H1 (cell line): ENCODE results near the gene ODR4. TPM values are rescaled to one million over a fixed set of nuclear protein-coding genes. Genes with fewer than 3 reads are reported as not detected.

Source experiments
- CTCF ChIA-PET: fragments of 300-600 bp; sonication (Branson Sonifier 250); formaldehyde crosslinking; loops from one replicate; lab custom pipeline; 2021; ENCODE audit not compliant: partially characterized antibody; lab: Charles Lee
- POLR2A ChIA-PET: fragments of 300-600 bp; sonication (Branson Sonifier 250); formaldehyde crosslinking; loops from one replicate; lab custom pipeline; 2021; ENCODE audit warnings: inconsistent platforms; ENCODE audit not compliant: partially characterized antibody; lab: Charles Lee
- DNase-seq, 2 experiments: peaks; one replicate each; pipeline versions ENCODE4 v3.0.0 to v3.0.0-alpha.2; 2010 to 2022; ENCODE audit warnings: low spot score in 2 of 2, low read depth in 1 of 2, mixed read lengths in 1 of 2
- FAIRE-seq: peaks from 2 replicates; lab custom pipeline; 2011; peaks lifted over from hg19 to GRCh38; lab: Jason Lieb, UNC
- H2AFZ ChIP-seq: 2 replicates; pipeline ENCODE4 v1.8.1; 2012; ENCODE audit warnings: low read length, inconsistent platforms
- H2AK5ac ChIP-seq: 2 replicates; pipeline ENCODE4 v1.6.1; 2013; ENCODE audit warnings: low read depth, low read length
- H2BK120ac ChIP-seq: replicated peaks from 2 replicates; pipeline ENCODE3; 2013; ENCODE audit warnings: low read depth, low read length, inconsistent platforms
- H2BK12ac ChIP-seq: 2 replicates; pipeline ENCODE4 v1.6.1; 2013; ENCODE audit warnings: low read depth, low read length
- H2BK15ac ChIP-seq: 2 replicates; pipeline ENCODE4 v1.6.1; 2013; ENCODE audit warnings: low read length
- H2BK20ac ChIP-seq: 2 replicates; pipeline ENCODE4 v1.6.1; 2013; ENCODE audit warnings: low read length
- H2BK5ac ChIP-seq: 2 replicates; pipeline ENCODE4 v1.6.1; 2013; ENCODE audit warnings: low read depth, low read length
- H3K14ac ChIP-seq: 2 replicates; pipeline ENCODE4 v1.6.1; 2013; ENCODE audit warnings: inconsistent platforms; ENCODE audit not compliant: insufficient read length
- H3K18ac ChIP-seq: 2 replicates; pipeline ENCODE4 v1.6.1; 2013; ENCODE audit warnings: low read length; ENCODE audit errors: extremely low read depth
- H3K23ac ChIP-seq: 2 replicates; pipeline ENCODE4 v1.6.1; 2013; ENCODE audit warnings: inconsistent platforms; ENCODE audit not compliant: insufficient read length
- H3K23me2 ChIP-seq: 2 replicates; pipeline ENCODE4 v1.6.1; 2013; ENCODE audit warnings: low read depth, low read length
- H3K27ac ChIP-seq: 2 replicates; pipeline ENCODE4 v1.6.1; 2011; ENCODE audit warnings: low read depth, low read length, inconsistent platforms
- H3K27me3 ChIP-seq, 4 experiments: replicated peaks in 1 of 4; 1 replicate in 1 of 4; 2 replicates in 3 of 4; pipeline versions ENCODE4 v1.6.1 to v1.8.1; 2011 to 2013; ENCODE audit warnings: low read length in 3 of 4, mild to moderate bottlenecking in 3 of 4, inconsistent platforms in 2 of 4, mixed read lengths in 2 of 4, moderate library complexity in 1 of 4; ENCODE audit not compliant: control insufficient read depth in 3 of 4, insufficient read depth in 3 of 4; ENCODE audit errors: extremely low read depth in 1 of 4
- H3K36me3 ChIP-seq, 4 experiments: 2 replicates each; pipeline versions ENCODE4 v1.6.1 to v1.8.1; 2011 to 2013; ENCODE audit warnings: mild to moderate bottlenecking in 4 of 4, low read length in 3 of 4, moderate library complexity in 2 of 4, control low read depth in 1 of 4, inconsistent platforms in 1 of 4; ENCODE audit not compliant: insufficient read depth in 4 of 4, control insufficient read depth in 2 of 4
- H3K4ac ChIP-seq: replicated peaks from 2 replicates; pipeline ENCODE3; 2013; ENCODE audit warnings: low read length, low read depth, mixed read lengths, inconsistent platforms; ENCODE audit not compliant: insufficient read length
- H3K4me1 ChIP-seq, 4 experiments: replicated peaks in 1 of 4; 1 replicate in 1 of 4; 2 replicates in 3 of 4; pipeline versions ENCODE4 v1.6.1 to v1.8.1; 2011 to 2013; ENCODE audit warnings: low read length in 3 of 4, inconsistent platforms in 2 of 4, mixed read lengths in 1 of 4; ENCODE audit not compliant: insufficient read depth in 4 of 4, control insufficient read depth in 3 of 4
- H3K4me2 ChIP-seq, 2 experiments: 2 replicates each; pipeline versions ENCODE4 v1.6.1 to v1.8.1; 2011 to 2013; ENCODE audit warnings: low read depth in 2 of 2, low read length in 2 of 2, control low read depth in 1 of 2, inconsistent platforms in 1 of 2, mild to moderate bottlenecking in 1 of 2; ENCODE audit not compliant: insufficient read depth in 1 of 2
- H3K4me3 ChIP-seq, 4 experiments: fragments of 200-600, 300-600 bp in 1 of 4; sonication (generic), shearing (Covaris generic), sonication (Bioruptor Twin) in 1 of 4; 2 replicates each; pipeline versions ENCODE4 v1.5.1 to v1.8.1; 2011 to 2016; ENCODE audit warnings: low read length in 4 of 4, low read depth in 3 of 4, control low read depth in 2 of 4, inconsistent platforms in 2 of 4, mild to moderate bottlenecking in 2 of 4, mixed read lengths in 1 of 4, moderate library complexity in 1 of 4; ENCODE audit not compliant: insufficient read depth in 2 of 4; ENCODE audit errors: extremely low read depth in 1 of 4
- H3K56ac ChIP-seq: replicated peaks from 2 replicates; pipeline ENCODE3; 2013; ENCODE audit warnings: low read depth, mild to moderate bottlenecking, mixed read lengths, low read length, inconsistent platforms; ENCODE audit not compliant: insufficient read length
- H3K79me1 ChIP-seq: 2 replicates; pipeline ENCODE4 v1.6.1; 2013; ENCODE audit warnings: low read depth, low read length, control low read depth
- H3K79me2 ChIP-seq, 2 experiments: 2 replicates each; pipeline versions ENCODE4 v1.6.1 to v1.8.1; 2012 to 2013; ENCODE audit warnings: low read length in 2 of 2, mild to moderate bottlenecking in 2 of 2, inconsistent platforms in 1 of 2; ENCODE audit not compliant: insufficient read depth in 2 of 2, control insufficient read depth in 1 of 2
- H3K9ac ChIP-seq, 4 experiments: replicated peaks in 1 of 4; 1 replicate in 1 of 4; 2 replicates in 3 of 4; pipeline versions ENCODE4 v1.6.1 to v1.8.1; 2011 to 2013; ENCODE audit warnings: low read depth in 3 of 4, low read length in 3 of 4, control low read depth in 2 of 4, mild to moderate bottlenecking in 2 of 4, moderate library complexity in 2 of 4, inconsistent platforms in 1 of 4; ENCODE audit errors: extremely low read depth in 1 of 4
- H3K9me3 ChIP-seq, 2 experiments: 2 replicates each; pipeline versions ENCODE4 v1.6.1 to v1.8.1; 2012 to 2013; ENCODE audit warnings: mild to moderate bottlenecking in 2 of 2, moderate library complexity in 2 of 2, control low read depth in 1 of 2, inconsistent platforms in 1 of 2, low read depth in 1 of 2, low read length in 1 of 2, mixed read lengths in 1 of 2; ENCODE audit not compliant: insufficient read depth in 2 of 2
- H4K20me1 ChIP-seq, 2 experiments: replicated peaks in 1 of 2; 2 replicates each; pipeline versions ENCODE3 to v1.8.1; 2011 to 2013; ENCODE audit warnings: inconsistent platforms in 2 of 2, low read length in 2 of 2, mild to moderate bottlenecking in 1 of 2; ENCODE audit not compliant: insufficient read depth in 2 of 2, control insufficient read depth in 1 of 2
- H4K5ac ChIP-seq: 2 replicates; pipeline ENCODE4 v1.6.1; 2013; ENCODE audit warnings: low read length, low read depth, mixed read lengths, inconsistent platforms; ENCODE audit not compliant: insufficient read length
- H4K8ac ChIP-seq: 2 replicates; pipeline ENCODE4 v1.8.0; 2013; ENCODE audit warnings: mild to moderate bottlenecking, moderate library complexity, low read length, inconsistent platforms; ENCODE audit not compliant: insufficient read depth; ENCODE audit errors: extremely low read depth
- H4K91ac ChIP-seq: replicated peaks from 2 replicates; pipeline ENCODE3; 2013; ENCODE audit warnings: low read length, mixed read lengths, inconsistent platforms; ENCODE audit not compliant: insufficient read length
- BRCA1 ChIP-seq: IDR thresholded peaks from 2 replicates; pipeline ENCODE4 v1.6.1; 2012; ENCODE audit warnings: low read depth, low read length, improper control_type of control experiment
- CTBP2 ChIP-seq: IDR thresholded peaks from 2 replicates; pipeline ENCODE4 v1.7.0; 2011; ENCODE audit warnings: borderline replicate concordance, mild to moderate bottlenecking, moderate library complexity, mixed read lengths, low read length; ENCODE audit not compliant: insufficient read depth, insufficient read length
- EZH2 ChIP-seq: fragments of 200-600 bp; sonication (generic); IDR thresholded peaks from 2 replicates; pipeline ENCODE4 v1.7.1; 2012; ENCODE audit warnings: low read depth, mild to moderate bottlenecking, moderate library complexity, low read length, inconsistent platforms; ENCODE audit not compliant: severe bottlenecking
- JUN ChIP-seq: IDR thresholded peaks from 2 replicates; pipeline ENCODE4 v1.6.1; 2011; ENCODE audit warnings: low read depth, mild to moderate bottlenecking, improper control_type of control experiment, low read length
- PHF8 ChIP-seq: fragments of 200-600 bp; sonication (generic); conservative IDR thresholded peaks from 2 replicates; pipeline ENCODE4 v1.7.1; 2012; ENCODE audit warnings: low read depth, mild to moderate bottlenecking, inconsistent platforms, low read length, moderate library complexity
- POLR2A ChIP-seq, 2 experiments: IDR thresholded peaks; 1 replicate in 1 of 2; 2 replicates in 1 of 2; pipeline ENCODE4 v1.6.1; 2011; ENCODE audit warnings: low read depth in 2 of 2, low read length in 2 of 2, mild to moderate bottlenecking in 2 of 2; ENCODE audit errors: control extremely low read depth in 1 of 2
- RNF2 ChIP-seq: fragments of 200-900, 300-1000 bp; sonication (generic); IDR thresholded peaks from 2 replicates; pipeline ENCODE4 v1.7.1; 2016; ENCODE audit warnings: borderline replicate concordance, low read depth, mild to moderate bottlenecking, antibody characterized with exemption, low read length; ENCODE audit not compliant: poor library complexity, severe bottlenecking; ENCODE audit errors: missing control alignments
- SIN3A ChIP-seq, 2 experiments: IDR thresholded peaks in 1 of 2; conservative IDR thresholded peaks in 1 of 2; 2 replicates each; pipeline ENCODE4 v1.6.1; 2011 to 2012; ENCODE audit warnings: low read length in 2 of 2, improper control_type of control experiment in 1 of 2, low read depth in 1 of 2, mild to moderate bottlenecking in 1 of 2
- SIRT6 ChIP-seq: IDR thresholded peaks from one replicate; pipeline ENCODE4 v1.7.1; 2012; ENCODE audit warnings: low read length, inconsistent platforms
- SP1 ChIP-seq: IDR thresholded peaks from 2 replicates; pipeline ENCODE4 v1.6.1; 2011; ENCODE audit warnings: low read depth, low read length
- SP4 ChIP-seq: IDR thresholded peaks from 2 replicates; pipeline ENCODE4 v1.6.1; 2012; ENCODE audit warnings: low read length, inconsistent platforms
- WGBS, 2 experiments: shearing (Covaris generic) in 1 of 2; methylation state at CpG; one replicate each; pipeline versions ENCODE4 v1.1.6 to v1.1.7; 2013 to 2015; ENCODE audit warnings: low lambda C conversion rate in 2 of 2, mixed read lengths in 2 of 2, inconsistent platforms in 1 of 2, low coverage in 1 of 2, missing lambda C conversion rate in 1 of 2; ENCODE audit not compliant: insufficient replicate concordance in 2 of 2, insufficient coverage in 1 of 2, insufficient read length in 1 of 2; ENCODE audit errors: extremely low coverage in 1 of 2, missing lambda C conversion rate in 1 of 2; 5-methylcytosine and 5-hydroxymethylcytosine counted together
- polyA plus RNA-seq, 7 experiments: library from polyadenylated mRNA; depleted of rRNA in 3 of 7; stranded (reverse) in 5 of 7; unstranded in 2 of 7; fragments of >200 nt in 5 of 7; fragments of 200-250 nt in 2 of 7; gene quantifications; 1 replicate in 5 of 7; 2 replicates in 1 of 7; 4 replicates in 1 of 7; pipeline versions ENCODE4 v1.2.1 to v1.2.3, GENCODE V29; 2011 to 2013; ENCODE audit warnings: missing spikeins in 2 of 7, mixed read lengths in 2 of 7
- total RNA-seq: library from RNA; stranded (reverse); fragmentation: NEBNext Ultra II Directional; extraction: Animal tissue kit (Norgen Biotek cat#: 25700); gene quantifications from 2 replicates; pipeline ENCODE4 v1.2.1, GENCODE V29; 2021
- TF ChIP-seq, protein P1 (sequence below), 3 experiments: IDR thresholded peaks; 1 replicate in 2 of 3; 2 replicates in 1 of 3; pipeline versions ENCODE4 v1.5.1 to v1.6.1; 2011; ENCODE audit warnings: low read length in 3 of 3, mild to moderate bottlenecking in 3 of 3, inconsistent platforms in 2 of 3, low read depth in 1 of 3, moderate library complexity in 1 of 3; ENCODE audit not compliant: insufficient read depth in 1 of 3; ENCODE audit errors: control extremely low read depth in 1 of 3

ODR4 gene
- total and polyA plus RNA-seq, 2 of the 8 experiments (the other 6 are each of a cell fraction or from before 2014, with no cell fraction given): 4.1 to 14.1 TPM

DNA sequence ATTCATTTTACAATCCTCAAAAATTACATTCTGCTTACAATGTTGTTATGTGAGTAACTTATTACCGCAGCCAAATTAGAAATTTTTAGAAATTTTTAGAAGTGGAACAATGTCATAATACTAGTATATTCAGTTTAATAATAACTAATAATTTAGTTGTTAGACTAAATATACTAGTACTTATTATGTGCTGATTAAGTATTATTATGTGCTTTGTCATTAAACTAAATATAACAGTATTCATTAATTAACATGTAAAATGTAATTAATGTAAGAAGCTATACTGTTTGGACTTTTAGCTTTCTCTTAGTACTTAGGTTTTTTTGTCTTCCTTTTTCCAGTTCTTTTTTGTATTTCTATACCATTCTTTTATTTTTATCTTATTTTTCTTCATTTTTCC, 15.3 kb downstream of the ODR4 start:
- Histone ChIP-seq H3K18ac (no peak overlapping the region), H3K27me3 (no peaks in the 10 kb centered on the region), H2AFZ (no peak overlapping the region), H3K79me2 (no peaks in the 10 kb centered on the region), H2BK12ac (no peak overlapping the region), H3K4me3 (no peak overlapping the region), H3K4me2 (no peak overlapping the region), H2BK5ac (no peak overlapping the region), H2AK5ac (no peak overlapping the region), H4K20me1 (no peaks in the 10 kb centered on the region), H3K4me1 (no peaks in the 10 kb centered on the region), H3K79me1 (no peaks in the 10 kb centered on the region), H3K9ac (no peak overlapping the region), H3K14ac (no peak overlapping the region), H3K23me2 (no peaks in the 10 kb centered on the region), H3K9me3 (no peaks in the 10 kb centered on the region), H3K56ac (no peak overlapping the region), H3K36me3 (peaks cover 0 to 59% (median 19%) of the 10 kb centered on the region in 4 experiments; a peak in 6 of 8 replicates), H4K91ac (no peak overlapping the region), H4K8ac (no peak overlapping the region), H2BK20ac (no peak overlapping the region), H3K23ac (no peak overlapping the region), H2BK120ac (no peak overlapping the region), H4K5ac (no peak overlapping the region), H3K27ac (no peak overlapping the region), H3K4ac (no peak overlapping the region), H2BK15ac (no peak overlapping the region)
- ChIA-PET CTCF (interaction anchor here (0.7 kb wide), 1 partner anchor 46 kb away, joined by 4 read pairs; no protein-coding TSS in a partner anchor), POLR2A (no interaction called here)
- WGBS, 2 experiments: 100% methylated on average over 1 of the region's 1 CpG; no CpG with 5 or more reads in 1 of the 2 experiments
- DNase-seq: no peak
- FAIRE-seq: no peak
- TF ChIP-seq PHF8 (no peak), SP4 (no peak), SIRT6 (no peak), SP1 (no peak), POLR2A (IDR thresholded peaks at IDR 0.05; ENCODE audit: control extremely low read depth in 1 of 2, low read depth in 2 of 2, low read length in 2 of 2) (no peak), CTBP2 (no peak), BRCA1 (no peak), JUN (no peak), EZH2 (no peak), RNF2 (no peak), SIN3A (conservative IDR thresholded peaks at IDR 0.05 in 1 of 2, IDR thresholded peaks at IDR 0.05 in 1 of 2; ENCODE audit: low read depth in 1 of 2, low read length in 2 of 2) (no peak)
- TF ChIP-seq, protein P1, sequence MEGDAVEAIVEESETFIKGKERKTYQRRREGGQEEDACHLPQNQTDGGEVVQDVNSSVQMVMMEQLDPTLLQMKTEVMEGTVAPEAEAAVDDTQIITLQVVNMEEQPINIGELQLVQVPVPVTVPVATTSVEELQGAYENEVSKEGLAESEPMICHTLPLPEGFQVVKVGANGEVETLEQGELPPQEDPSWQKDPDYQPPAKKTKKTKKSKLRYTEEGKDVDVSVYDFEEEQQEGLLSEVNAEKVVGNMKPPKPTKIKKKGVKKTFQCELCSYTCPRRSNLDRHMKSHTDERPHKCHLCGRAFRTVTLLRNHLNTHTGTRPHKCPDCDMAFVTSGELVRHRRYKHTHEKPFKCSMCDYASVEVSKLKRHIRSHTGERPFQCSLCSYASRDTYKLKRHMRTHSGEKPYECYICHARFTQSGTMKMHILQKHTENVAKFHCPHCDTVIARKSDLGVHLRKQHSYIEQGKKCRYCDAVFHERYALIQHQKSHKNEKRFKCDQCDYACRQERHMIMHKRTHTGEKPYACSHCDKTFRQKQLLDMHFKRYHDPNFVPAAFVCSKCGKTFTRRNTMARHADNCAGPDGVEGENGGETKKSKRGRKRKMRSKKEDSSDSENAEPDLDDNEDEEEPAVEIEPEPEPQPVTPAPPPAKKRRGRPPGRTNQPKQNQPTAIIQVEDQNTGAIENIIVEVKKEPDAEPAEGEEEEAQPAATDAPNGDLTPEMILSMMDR (IDR thresholded peaks at IDR 0.05; ENCODE audit: control extremely low read depth in 1 of 3, insufficient read depth in 1 of 3, low read depth in 1 of 3, low read length in 3 of 3): no peak
